Measurements from ENCODE around the gene KRT12. TPM values are rescaled to one million over a fixed set of nuclear protein-coding genes. Genes with fewer than 3 reads are reported as not detected.

KRT12 gene
- polyA plus RNA-seq, 2 of the 4 experiments (the other 2 are of a cell fraction) = not detected

DNA sequence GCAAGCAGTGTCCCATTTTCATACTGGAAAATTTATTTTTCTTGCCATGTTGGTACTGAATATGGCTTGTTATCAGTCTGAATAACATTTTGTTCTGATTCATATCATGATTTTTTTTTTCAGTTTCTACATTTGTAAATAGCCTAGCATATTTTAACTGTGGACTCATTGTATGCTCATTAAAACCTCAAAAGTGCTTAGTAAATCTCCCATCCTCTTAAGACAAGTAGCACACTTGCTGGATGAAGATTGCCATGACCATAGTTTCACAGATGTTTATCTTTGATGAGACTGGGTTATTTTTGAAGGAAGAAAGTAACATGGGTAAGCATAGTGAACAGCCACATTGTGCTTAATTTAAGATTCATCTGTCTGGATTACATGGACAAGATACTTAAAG, 45.5 kb downstream of the KRT12 start:
- no peak overlapping the region for H3K27ac ChIP-seq
- no peak for TF ChIP-seq JUNB (IDR thresholded peaks at IDR 0.05)
- no peak for TF ChIP-seq CBX2 (IDR thresholded peaks at IDR 0.05; ENCODE audit: borderline replicate concordance, low read depth)
- H3K4me2 ChIP-seq = no peak overlapping the region

GRCh38 chr17:40820228-40820838, 46.7 kb downstream of the KRT12 start:
- 92% methylated on average over 9 of the region's 9 CpGs for WGBS (ENCODE audit: missing lambda C conversion rate)
- Histone ChIP-seq H3K4me2 (peak overlapping the region; percentile 85), H3K27ac (no peak overlapping the region), H3K4me1 (peaks cover 16% of the 10 kb centered on the region), H3K4me3 (peak overlapping the region; percentile 79; the same call in 2 of the 3 replicates), H3K9me3 (no peaks in the 10 kb centered on the region)
- ChIA-PET CTCF (interaction anchor here (0.7 to 6.4 kb wide), 9 partner anchors 15 to 846 kb away, joined by 3 to 51 read pairs (median 3); no protein-coding TSS in a partner anchor), POLR2A (no interaction called here)
- no peak for FAIRE-seq
- no peak for DNase-seq (ENCODE audit: low read depth in 1 of 2, low spot score in 1 of 2)
- TF ChIP-seq CEBPB (IDR thresholded peaks at IDR 0.05) = no peak
- ATAC-seq = no peak

More for the DNA sequence above, 45.5 kb downstream of the KRT12 start:
- ChIA-PET CTCF (interaction anchor here (1.5 to 2.3 kb wide), 2 partner anchors 727 to 841 kb away, joined by 7 to 9 read pairs; no protein-coding TSS in a partner anchor), POLR2A (interaction anchor here (1.2 kb wide), 1 partner anchor 867 kb away, joined by 5 read pairs; no protein-coding TSS in a partner anchor)
- no peaks in the 10 kb centered on the region for H3K9me3 ChIP-seq
- H3K4me1 ChIP-seq = peaks cover 16% of the 10 kb centered on the region
- H3K4me3 ChIP-seq = no peak overlapping the region
- ATAC-seq (no peak), DNase-seq (ENCODE audit: low read depth in 1 of 2, low spot score in 1 of 2) (no peak), FAIRE-seq (no peak)

DNA sequence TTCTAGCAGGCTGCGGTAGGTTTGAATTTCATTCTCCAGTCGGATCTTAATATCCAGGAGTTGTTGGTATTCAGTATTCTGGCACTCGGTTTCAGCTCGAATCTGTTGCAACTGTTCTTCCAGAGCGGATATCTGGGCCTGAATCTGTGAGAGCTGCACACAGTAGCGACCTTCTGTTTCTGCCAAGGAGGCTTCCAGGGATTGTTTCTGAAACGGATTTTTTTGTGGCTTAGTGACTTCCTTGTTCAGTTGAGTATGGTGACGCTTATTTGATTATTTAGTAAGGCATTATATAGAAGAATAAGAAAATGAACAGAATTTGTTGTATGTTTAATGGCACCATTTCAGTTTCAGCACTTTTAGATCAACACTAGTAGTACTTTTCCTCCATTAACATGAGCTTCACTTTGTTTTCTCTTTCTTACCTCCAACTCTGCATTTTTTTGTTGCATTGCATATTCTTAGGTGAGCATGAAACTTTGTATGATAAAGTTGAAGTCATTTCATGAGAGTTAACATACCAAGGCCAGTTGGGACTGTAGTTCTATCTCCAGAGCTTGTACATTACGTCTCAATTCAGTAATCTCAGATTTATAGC, 47.4 kb downstream of the KRT12 start:
- peak overlapping the region; percentile 79 for H3K4me3 ChIP-seq
- ChIA-PET POLR2A (interaction anchor here (0.9 to 1.9 kb wide), 16 partner anchors 8 to 869 kb away, joined by 3 to 16 read pairs (median 4); partner anchors contain the start of gene EIF1), CTCF (interaction anchor here (0.7 to 6.4 kb wide), 13 partner anchors 14 to 846 kb away, joined by 3 to 51 read pairs (median 3); no protein-coding TSS in a partner anchor)
- H3K9me3 ChIP-seq = no peaks in the 10 kb centered on the region
- H3K4me2 ChIP-seq = peak overlapping the region; percentile 85
- FAIRE-seq (peak; percentile 7), DNase-seq (ENCODE audit: low read depth in 1 of 2, low spot score in 1 of 2) (peak in 1 of 2 experiments; percentile 21), ATAC-seq (peak in 1 of 2 experiments; percentile 47; a peak in 3 of 6 replicates)
- TF ChIP-seq TP53 (CRISPR knock-in tag; IDR thresholded peaks at IDR 0.05) = no peak
- no peak for TF ChIP-seq KDM5A (IDR thresholded peaks at IDR 0.05)
- no peak for TF ChIP-seq ZC3H11A (IDR thresholded peaks at IDR 0.05)
- TF ChIP-seq ZSCAN20 (CRISPR knock-in tag; IDR thresholded peaks at IDR 0.05) = no peak
- no peak for TF ChIP-seq TFCP2L1 (CRISPR knock-in tag; IDR thresholded peaks at IDR 0.05)
- no peak for TF ChIP-seq JUN (IDR thresholded peaks at IDR 0.05)
- TF ChIP-seq MAZ (IDR thresholded peaks at IDR 0.05; ENCODE audit: borderline replicate concordance, low read depth, low read length) = no peak
- TF ChIP-seq RAD21 (conservative IDR thresholded peaks at IDR 0.05 in 1 of 2, IDR thresholded peaks at IDR 0.05 in 1 of 2) = no peak
- no peak for TF ChIP-seq NR3C1 (IDR thresholded peaks at IDR 0.05)
- TF ChIP-seq NFE2L2 (conservative IDR thresholded peaks at IDR 0.05; ENCODE audit: low read length) = no peak
- TF ChIP-seq ESRRA (IDR thresholded peaks at IDR 0.05; ENCODE audit: borderline replicate concordance, low read length) = no peak
- TF ChIP-seq HOXA7 (CRISPR knock-in tag; IDR thresholded peaks at IDR 0.05) = no peak
- H3K4me1 ChIP-seq = peaks cover 16% of the 10 kb centered on the region
- 13% methylated on average over 9 of the region's 9 CpGs for WGBS (ENCODE audit: missing lambda C conversion rate)
- peak overlapping the region; percentile 86 to 94 for H3K27ac ChIP-seq

- Histone ChIP-seq H3K4me2 (peak overlapping the region; percentile 85), H3K4me3 (peak overlapping the region; percentile 79), H3K27ac (peak overlapping the region; percentile 86 to 94), H3K9me3 (no peaks in the 10 kb centered on the region), H3K4me1 (peaks cover 16% of the 10 kb centered on the region)
- CTCF ChIA-PET = interaction anchor here (0.7 to 6.4 kb wide), 16 partner anchors 10 to 849 kb away, joined by 3 to 51 read pairs (median 3); no protein-coding TSS in a partner anchor
- DNase-seq (ENCODE audit: low read depth in 1 of 2, low spot score in 1 of 2) = peak; percentile 80 to 88
- ATAC-seq = peak; percentile 93 to 95
- no peak for FAIRE-seq
- POLR2A ChIA-PET = interaction anchor here (0.7 to 1.9 kb wide), 33 partner anchors 9 to 870 kb away, joined by 3 to 16 read pairs (median 4); partner anchors contain the start of genes EIF1 and SMARCE1
- WGBS (ENCODE audit: missing lambda C conversion rate) = 3% methylated on average over 38 of the region's 73 CpGs
- TF ChIP-seq ZC3H11A (IDR thresholded peaks at IDR 0.05) (no peak), HOXA7 (CRISPR knock-in tag; IDR thresholded peaks at IDR 0.05) (0 out of 2 replicates have a peak, but pooled peaks have one; percentile 36), RNF2 (IDR thresholded peaks at IDR 0.05; ENCODE audit: borderline replicate concordance, low read depth) (no peak), MYC (IDR thresholded peaks at IDR 0.05; ENCODE audit: borderline replicate concordance, low read length) (no peak), RCOR1 (IDR thresholded peaks at IDR 0.05; ENCODE audit: low read depth, low read length) (no peak), POLR2A (IDR thresholded peaks at IDR 0.05; ENCODE audit: low read length) (peak; percentile 41), EHF (CRISPR knock-in tag; IDR thresholded peaks at IDR 0.05) (no peak), NR3C1 (IDR thresholded peaks at IDR 0.05) (no peak), EHMT2 (IDR thresholded peaks at IDR 0.05; ENCODE audit: low read depth) (no peak), NPAS2 (CRISPR knock-in tag; IDR thresholded peaks at IDR 0.05; ENCODE audit: borderline replicate concordance) (no peak), JUN (IDR thresholded peaks at IDR 0.05) (peak; percentile 53 to 94; a peak in 4 of 5 replicates), GATA3 (IDR thresholded peaks at IDR 0.05; ENCODE audit: borderline replicate concordance) (peak; percentile 21; the same call in 1 of the 2 replicates), ATOH8 (CRISPR knock-in tag; IDR thresholded peaks at IDR 0.05; ENCODE audit: low read depth) (0 out of 2 replicates have a peak, but pooled peaks have one; percentile 40), BHLHE40 (IDR thresholded peaks at IDR 0.05; ENCODE audit: low read depth, low read length) (no peak)
- TF ChIP-seq, protein P1, sequence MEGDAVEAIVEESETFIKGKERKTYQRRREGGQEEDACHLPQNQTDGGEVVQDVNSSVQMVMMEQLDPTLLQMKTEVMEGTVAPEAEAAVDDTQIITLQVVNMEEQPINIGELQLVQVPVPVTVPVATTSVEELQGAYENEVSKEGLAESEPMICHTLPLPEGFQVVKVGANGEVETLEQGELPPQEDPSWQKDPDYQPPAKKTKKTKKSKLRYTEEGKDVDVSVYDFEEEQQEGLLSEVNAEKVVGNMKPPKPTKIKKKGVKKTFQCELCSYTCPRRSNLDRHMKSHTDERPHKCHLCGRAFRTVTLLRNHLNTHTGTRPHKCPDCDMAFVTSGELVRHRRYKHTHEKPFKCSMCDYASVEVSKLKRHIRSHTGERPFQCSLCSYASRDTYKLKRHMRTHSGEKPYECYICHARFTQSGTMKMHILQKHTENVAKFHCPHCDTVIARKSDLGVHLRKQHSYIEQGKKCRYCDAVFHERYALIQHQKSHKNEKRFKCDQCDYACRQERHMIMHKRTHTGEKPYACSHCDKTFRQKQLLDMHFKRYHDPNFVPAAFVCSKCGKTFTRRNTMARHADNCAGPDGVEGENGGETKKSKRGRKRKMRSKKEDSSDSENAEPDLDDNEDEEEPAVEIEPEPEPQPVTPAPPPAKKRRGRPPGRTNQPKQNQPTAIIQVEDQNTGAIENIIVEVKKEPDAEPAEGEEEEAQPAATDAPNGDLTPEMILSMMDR (IDR thresholded peaks at IDR 0.05) = no peak
Measured at GRCh38 chr17:40818733-40819527, 48.1 kb downstream of the KRT12 start.
